Activated CD8-positive, alpha-beta memory T cell treated with anti-CD3 and anti-CD28 coated beads, Interleukin-2, amount 50 U/mL, for 1 hour (primary cell): ENCODE results near the gene FBXL19.
A peak's percentile ranks its signal among the peaks of the same experiment; 100 is the strongest.

Experiments used
- DNase-seq: peaks from one replicate; pipeline ENCODE4 v3.0.0-alpha.2; 2020; ENCODE audit errors: extremely low read depth

Gene FBXL19

DNA sequence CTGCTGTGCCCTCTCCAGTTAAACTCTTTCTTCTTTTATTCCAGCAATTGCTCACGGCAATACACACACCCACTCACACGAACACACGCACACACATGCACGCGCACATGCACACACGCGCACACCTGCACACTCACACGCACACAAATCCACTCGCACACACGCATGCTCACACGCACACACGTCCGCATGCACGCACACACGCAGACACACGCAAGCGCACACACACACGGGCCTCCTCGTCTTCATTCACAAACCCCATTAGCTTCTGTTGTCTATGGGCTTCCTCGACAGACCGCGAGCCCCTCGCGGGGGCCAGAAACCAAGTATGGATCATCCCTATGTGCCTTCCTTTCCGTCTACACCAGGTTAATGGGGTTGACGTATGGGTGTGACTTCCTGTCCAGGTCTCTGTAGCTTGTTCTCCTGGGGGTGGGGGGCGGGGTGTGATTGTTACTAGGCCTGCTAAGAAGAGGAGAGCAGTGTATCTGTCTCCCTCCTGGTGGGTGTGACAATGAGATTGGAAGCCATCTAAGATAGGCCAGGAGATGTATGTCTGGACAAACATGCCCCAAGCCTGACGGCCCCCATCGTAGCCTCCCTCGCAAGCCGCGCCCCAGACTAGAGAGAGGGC lies 27.6 kb upstream of the FBXL19 start:
- no peak for DNase-seq

DNA sequence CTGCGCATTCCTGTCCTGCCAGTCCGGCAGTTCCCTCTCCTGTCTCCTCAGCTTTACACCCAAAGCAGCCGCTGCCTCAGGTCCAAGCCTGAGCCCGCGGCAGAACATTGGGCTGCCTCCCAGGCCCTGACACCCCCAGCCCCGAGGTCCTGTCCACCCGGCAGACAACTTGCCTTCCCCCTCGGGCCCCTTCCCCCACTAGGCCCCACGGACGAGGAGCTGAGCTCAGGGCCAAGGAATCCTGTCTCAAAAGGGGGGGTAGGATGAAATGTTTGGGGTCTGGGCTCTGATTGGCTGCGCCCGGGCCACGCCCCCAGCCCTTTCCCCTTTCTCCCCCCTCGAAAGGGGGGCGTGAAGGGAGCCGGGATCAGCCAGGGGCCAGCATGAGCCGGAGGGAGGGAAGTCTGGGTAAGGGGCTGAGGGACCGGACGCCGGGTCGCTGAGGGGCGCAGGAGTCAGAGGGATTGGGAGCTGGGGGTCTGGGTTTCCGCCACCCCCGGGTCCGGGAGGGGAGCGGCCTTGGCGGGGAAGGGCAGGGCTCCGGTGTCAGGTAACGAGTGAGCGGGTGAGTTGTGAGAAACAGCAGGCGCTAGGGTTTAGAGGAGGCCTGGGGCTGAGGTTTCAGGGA lies 27.0 kb upstream of the FBXL19 start, which contains the start of gene CTF1:
TSS of gene CTF1 (plus strand) at position 354 of the 628 bp plus-strand sequence. CDS start at position 384, 30 bp downstream.
- no peak for DNase-seq

DNA sequence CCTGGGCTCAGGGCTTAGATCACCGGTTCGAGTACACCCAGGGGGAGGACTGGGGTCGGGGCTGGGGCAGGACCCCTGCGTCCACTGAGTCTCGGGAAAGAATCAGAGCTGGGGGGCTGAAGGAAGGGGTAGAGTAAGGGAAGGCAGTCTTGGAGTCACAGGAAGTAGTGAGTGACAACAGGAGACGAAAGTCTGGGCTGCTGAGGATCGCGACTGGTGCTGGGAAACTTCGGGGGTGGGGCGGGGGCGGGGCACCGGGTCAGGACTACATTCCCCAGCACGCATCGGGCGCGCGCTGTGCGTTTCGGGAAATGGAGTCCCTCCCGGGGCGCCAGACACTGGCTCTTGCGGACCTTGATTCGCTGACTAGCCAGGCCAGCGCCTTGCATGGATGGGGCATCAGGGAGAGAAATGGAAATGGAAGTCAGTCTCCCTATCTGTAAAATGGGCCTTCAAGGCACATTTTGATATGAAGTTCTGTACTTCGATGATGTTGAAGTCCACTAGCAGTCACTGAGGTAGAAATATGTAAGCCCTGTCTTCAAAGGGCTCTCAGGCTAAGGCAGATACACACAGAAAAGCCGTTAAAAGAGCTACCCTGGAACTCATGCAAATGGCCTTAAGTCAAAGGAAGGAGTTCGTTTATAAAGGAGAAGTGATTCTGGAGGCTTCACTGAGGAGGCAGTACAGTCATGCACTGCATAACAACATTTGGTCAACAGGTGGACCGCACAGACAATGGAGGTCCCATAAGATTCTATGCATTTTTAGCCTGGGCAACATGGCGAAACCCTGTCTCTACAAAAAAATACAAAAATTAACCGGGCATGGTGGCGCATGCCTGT lies 26.3 kb upstream of the FBXL19 start:
- no peak for DNase-seq

- DNase-seq: no peak
These were observed 23.6 kb upstream of the FBXL19 start for GRCh38 chr16:30899794-30900193.

DNA sequence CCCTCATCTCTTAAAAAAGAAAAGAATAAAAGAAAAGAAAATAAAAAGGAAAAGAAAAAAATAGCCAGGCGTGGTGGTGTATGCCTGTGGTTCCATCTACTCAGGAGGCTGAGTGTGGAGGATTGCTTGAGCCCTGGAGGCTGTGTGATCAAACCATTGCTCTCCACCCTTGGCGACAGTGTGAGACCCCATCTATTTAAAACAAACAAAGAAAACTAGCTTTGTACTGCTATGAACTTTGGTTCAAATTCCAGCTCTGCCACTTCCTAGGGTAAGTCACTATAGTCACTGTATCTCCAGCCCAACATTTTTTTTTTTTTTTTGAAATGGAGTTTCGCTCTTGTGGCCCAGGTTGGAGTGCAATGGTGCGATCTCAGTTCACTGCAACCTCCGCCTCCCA lies 22.8 kb upstream of the FBXL19 start:
- no peak for DNase-seq

DNA sequence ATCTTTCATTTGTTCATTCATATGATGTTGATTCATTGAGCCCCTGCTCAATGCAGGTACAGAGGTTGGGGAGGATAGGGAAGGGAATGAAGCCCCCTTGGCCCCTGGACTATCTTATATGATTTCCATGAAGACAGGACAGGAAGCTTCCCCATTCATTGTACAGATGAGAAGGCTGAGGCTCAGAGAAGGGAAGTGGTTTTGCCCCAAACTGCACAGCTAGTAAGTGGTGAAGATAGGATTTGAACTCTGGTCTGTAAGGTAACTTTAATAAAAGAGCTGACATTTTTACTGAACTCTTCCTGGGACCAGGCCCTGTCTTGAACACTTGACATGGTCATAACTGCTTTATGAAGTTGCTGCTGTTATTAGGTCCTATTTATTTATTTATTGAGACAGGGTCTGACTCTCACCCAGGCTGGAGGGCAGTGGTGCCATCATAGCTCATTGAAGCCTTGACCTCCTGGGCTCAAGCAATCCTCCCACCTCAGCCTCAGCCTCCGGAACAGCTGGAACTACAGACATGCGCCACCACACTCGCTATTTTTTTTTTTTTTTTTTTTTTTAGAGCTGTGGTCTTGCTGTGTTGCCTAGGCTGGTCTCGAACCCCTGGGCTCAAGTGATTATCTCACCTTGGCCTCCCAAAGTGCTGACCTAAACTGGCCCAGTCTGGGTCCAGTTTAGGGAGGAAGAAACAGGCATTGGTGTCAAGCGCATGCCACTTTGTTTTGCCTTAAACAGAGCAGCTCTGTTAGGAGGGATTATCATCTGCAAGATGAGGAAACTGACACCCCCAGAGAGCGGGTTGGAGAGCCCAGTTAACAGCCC lies 22.0 kb upstream of the FBXL19 start:
- no peak for DNase-seq

- no peak for DNase-seq
These were observed 21.1 kb upstream of the FBXL19 start for GRCh38 chr16:30902029-30902972.

GRCh38 chr16:30903002-30903401 lies 20.4 kb upstream of the FBXL19 start:
- DNase-seq: no peak

- DNase-seq: no peak
These were observed 19.8 kb upstream of the FBXL19 start for GRCh38 chr16:30903596-30903995.

GRCh38 chr16:30904114-30904780 lies 19.1 kb upstream of the FBXL19 start:
- DNase-seq: no peak

GRCh38 chr16:30907064-30907463 lies 16.3 kb upstream of the FBXL19 start:
- DNase-seq: no peak

DNA sequence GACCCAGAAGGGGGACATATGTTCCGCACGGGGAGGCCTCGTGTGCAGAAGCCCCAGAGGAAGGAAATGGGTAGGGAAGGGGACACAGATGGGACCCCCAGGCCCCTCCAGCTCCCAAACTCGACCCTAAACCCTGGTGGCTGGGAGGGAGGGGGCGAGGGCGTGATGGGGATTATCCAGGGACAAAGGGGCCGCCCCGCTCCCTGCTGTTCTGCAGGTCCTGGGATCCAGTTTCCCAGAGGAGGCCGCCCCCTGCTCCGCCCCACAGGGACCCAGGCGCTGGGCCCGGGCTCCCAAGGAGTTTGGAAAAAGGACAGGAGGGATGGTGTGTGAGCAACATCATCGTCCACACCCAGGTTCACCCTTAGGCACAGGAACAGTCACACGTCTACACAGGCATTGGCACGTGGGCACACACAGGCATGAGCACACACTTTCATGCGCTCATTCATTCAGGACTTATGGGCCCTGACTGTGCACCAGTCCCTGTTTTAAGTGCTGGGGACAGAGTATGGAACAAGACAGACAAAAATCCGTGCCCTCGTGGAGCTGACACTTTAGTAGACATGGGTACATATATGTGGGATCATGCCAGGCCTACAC lies 12.8 kb upstream of the FBXL19 start:
- DNase-seq: no peak

DNA sequence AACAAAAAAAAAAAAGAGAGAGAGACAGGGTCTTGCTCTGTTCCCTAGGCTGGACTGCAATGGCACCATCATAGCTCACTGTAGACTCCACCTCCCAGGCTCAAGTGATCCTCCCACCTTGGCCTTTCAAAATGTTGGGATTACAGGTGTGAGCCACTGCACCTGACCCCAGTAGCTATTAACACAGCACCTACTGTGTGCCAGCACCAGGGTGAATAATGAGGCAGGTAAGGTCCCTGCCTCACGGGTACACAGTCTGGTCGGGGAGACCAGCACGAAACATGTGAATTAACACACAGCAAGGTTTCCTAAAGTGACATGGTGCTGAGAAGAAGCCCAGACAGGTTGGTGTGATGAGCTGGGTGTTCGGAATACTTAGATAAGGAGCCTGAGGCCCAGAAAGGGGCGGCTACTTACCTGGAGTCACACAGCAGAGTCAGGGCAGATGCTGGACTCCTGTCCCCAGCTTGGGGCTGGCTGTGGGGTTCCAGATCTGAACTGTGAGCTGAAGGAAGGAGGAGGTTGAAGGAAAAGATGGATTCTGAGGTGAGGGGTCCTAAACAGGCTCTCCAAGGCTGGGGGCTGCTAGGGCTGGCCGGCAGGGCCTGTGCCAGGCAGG lies 10.5 kb upstream of the FBXL19 start:
- no peak for DNase-seq

DNA sequence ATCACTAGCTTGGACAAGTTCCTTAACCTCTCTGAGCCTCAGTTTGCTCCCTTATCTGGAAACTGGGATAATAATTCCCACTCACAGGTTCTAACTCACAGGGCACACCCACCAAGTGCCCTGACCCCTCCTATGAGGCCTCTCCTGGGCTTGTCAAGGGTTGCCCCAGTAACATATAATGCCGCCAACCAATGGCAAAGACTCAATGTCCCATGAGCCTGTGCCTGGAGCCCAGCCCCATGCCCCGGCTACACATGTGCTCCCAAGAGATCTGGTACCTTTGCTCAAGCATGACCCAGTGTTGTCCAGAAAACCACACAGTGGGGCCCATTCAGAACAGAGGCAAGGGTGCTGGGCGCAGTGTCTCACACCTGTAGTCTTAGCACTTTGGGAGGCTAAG lies 8.5 kb upstream of the FBXL19 start:
- no peak for DNase-seq

DNA sequence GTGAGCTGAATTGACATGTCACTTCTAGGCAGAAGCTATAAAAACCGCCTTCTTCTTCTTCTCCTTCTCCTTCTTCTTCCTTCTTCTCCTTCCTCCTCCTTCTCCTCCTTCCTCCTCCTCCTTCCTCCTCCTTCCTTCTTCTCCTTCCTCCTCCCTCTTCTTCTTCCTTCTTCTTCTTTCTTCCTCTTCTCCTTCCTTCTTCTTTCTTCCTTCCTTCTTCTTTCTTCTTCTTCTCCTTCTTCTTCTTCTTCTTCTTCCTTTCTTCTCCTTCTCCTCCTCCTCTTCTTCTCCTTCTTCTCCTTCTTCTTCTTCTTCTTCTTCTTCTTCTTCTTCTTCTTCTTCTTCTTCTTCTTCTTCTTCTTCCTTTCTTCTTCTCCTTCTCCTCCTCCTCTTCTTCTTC lies 4.8 kb upstream of the FBXL19 start:
- no peak for DNase-seq

DNA sequence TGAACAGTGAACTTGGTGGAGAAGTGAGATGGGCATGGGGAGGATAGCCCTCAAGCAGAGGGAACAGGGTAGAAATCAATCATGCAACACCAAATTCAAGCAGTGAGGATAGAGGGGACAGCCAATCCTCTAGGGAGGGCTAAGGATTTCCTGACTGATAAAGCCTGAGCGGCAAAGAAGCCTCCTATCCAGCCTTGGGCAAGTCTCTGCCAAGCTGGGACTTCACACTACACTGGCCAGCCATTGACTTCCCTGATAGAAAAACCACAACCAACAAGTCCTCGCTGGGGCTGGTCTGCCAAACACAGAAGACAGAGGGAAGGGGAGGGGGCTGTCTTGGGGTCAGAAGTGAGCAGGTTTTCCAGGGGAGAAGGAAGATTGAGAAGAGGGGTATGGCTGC lies 2.5 kb upstream of the FBXL19 start:
- no peak for DNase-seq

GRCh38 chr16:30921459-30921747 lies 2.0 kb upstream of the FBXL19 start:
- DNase-seq: no peak

- peak; percentile 65 for DNase-seq
These were observed 1.5 kb upstream of the FBXL19 start for GRCh38 chr16:30921748-30922419.

GRCh38 chr16:30922420-30922959 lies 882 bp upstream of the FBXL19 start:
- peak; percentile 99 for DNase-seq
